ENCODE data around the gene RORC.

DNA sequence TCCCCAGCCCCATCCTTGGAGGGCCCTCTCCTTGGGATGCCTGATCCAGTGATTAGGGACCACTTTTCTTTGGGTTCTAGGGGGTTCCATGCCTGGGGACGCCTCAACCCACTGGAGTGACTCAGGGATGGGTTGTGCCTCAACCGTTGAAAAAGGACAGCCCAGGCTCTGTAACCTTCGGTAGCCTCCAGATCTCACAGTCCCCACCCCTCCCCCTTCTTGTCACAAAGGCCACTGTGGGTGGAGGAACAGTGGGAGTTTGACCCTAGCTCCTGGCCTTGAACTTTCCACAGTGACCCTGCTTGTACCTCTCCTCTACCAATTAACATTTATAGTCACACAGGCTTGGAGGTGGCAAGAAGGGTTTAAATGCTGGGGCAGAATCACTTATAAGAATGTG, 2.6 kb upstream of the RORC start:
- TF ChIP-seq, protein P1, sequence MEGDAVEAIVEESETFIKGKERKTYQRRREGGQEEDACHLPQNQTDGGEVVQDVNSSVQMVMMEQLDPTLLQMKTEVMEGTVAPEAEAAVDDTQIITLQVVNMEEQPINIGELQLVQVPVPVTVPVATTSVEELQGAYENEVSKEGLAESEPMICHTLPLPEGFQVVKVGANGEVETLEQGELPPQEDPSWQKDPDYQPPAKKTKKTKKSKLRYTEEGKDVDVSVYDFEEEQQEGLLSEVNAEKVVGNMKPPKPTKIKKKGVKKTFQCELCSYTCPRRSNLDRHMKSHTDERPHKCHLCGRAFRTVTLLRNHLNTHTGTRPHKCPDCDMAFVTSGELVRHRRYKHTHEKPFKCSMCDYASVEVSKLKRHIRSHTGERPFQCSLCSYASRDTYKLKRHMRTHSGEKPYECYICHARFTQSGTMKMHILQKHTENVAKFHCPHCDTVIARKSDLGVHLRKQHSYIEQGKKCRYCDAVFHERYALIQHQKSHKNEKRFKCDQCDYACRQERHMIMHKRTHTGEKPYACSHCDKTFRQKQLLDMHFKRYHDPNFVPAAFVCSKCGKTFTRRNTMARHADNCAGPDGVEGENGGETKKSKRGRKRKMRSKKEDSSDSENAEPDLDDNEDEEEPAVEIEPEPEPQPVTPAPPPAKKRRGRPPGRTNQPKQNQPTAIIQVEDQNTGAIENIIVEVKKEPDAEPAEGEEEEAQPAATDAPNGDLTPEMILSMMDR (IDR thresholded peaks at IDR 0.05; ENCODE audit: low read depth, low read length): no peak
- no peak for TF ChIP-seq POLR2A (IDR thresholded peaks at IDR 0.05; ENCODE audit: extremely low read depth, insufficient read length)
